HepG2 (cell line): ENCODE results near the gene ATRX.
"Not testable (repeated sequence)": the region's sequence is repeated elsewhere in the genome, so short reads cannot be mapped to it uniquely, and the experiment has no call there.

Experiments
- BCLAF1 ChIP-seq: fragments of 450-650 bp; IDR thresholded peaks from 2 replicates; pipeline ENCODE4 v1.6.1; 2017; ENCODE audit warnings: mild to moderate bottlenecking
- CTCF ChIP-seq: sonication (generic); formaldehyde crosslinking; IDR thresholded peaks from 2 replicates; pipeline ENCODE4 v1.5.0; 2020; ENCODE audit warnings: mild to moderate bottlenecking, missing genetic modification reagents, moderate library complexity
- HOXA3 ChIP-seq: sonication (generic); formaldehyde crosslinking; IDR thresholded peaks from 2 replicates; pipeline ENCODE4 v1.5.0; 2020; ENCODE audit warnings: missing genetic modification reagents
- SRY ChIP-seq: sonication (generic); formaldehyde crosslinking; IDR thresholded peaks from 2 replicates; pipeline ENCODE4 v1.8.0; 2022; ENCODE audit warnings: mild to moderate bottlenecking, missing genetic modification reagents
- TAF1 ChIP-seq: sonication (generic); formaldehyde crosslinking; IDR thresholded peaks from 2 replicates; pipeline ENCODE4 v1.4.0; 2020; ENCODE audit warnings: missing genetic modification reagents
- ZNF274 ChIP-seq: sonication (generic); formaldehyde crosslinking; IDR thresholded peaks from 2 replicates; pipeline ENCODE4 v1.5.1; 2020; ENCODE audit warnings: mild to moderate bottlenecking, missing genetic modification reagents
- ZNF275 ChIP-seq: sonication (generic); formaldehyde crosslinking; IDR thresholded peaks from 2 replicates; pipeline ENCODE4 v1.8.0; 2022; ENCODE audit warnings: missing genetic modification reagents, mild to moderate bottlenecking, inconsistent platforms, borderline replicate concordance

GRCh38 chrX:77685683-77686082 is 100.3 kb downstream of the ATRX start:
- TF ChIP-seq SRY (CRISPR knock-in tag); ZNF274; BCLAF1; TAF1 (CRISPR knock-in tag); CTCF (CRISPR knock-in tag); HOXA3 (CRISPR knock-in tag); ZNF275 (CRISPR knock-in tag): not testable (repeated sequence)
